HUES64 (cell line): ENCODE results near the gene DUS1L.

ENCODE experiments used
- H3K27ac ChIP-seq: 2 replicates; pipeline ENCODE4 v1.7.0; 2013; ENCODE audit warnings: low read depth, low read length, inconsistent platforms
- H3K27me3 ChIP-seq: 2 replicates; pipeline ENCODE4 v1.6.1; 2013; ENCODE audit warnings: mild to moderate bottlenecking, low read length; ENCODE audit not compliant: insufficient read depth
- H3K36me3 ChIP-seq: 2 replicates; pipeline ENCODE4 v1.6.1; 2013; ENCODE audit warnings: mild to moderate bottlenecking, low read length; ENCODE audit not compliant: insufficient read depth
- H3K4me1 ChIP-seq: 2 replicates; pipeline ENCODE4 v1.6.1; 2013; ENCODE audit warnings: mild to moderate bottlenecking, low read length, moderate library complexity; ENCODE audit not compliant: insufficient read depth
- H3K4me3 ChIP-seq: 2 replicates; pipeline ENCODE4 v1.5.1; 2013; ENCODE audit warnings: mild to moderate bottlenecking, low read length, moderate library complexity
- H3K9ac ChIP-seq: 2 replicates; pipeline ENCODE4 v1.6.1; 2013; ENCODE audit warnings: mild to moderate bottlenecking, low read depth, low read length
- H3K9me3 ChIP-seq: 2 replicates; pipeline ENCODE4 v1.6.1; 2013; ENCODE audit warnings: low read depth, low read length; ENCODE audit not compliant: insufficient read depth
- WGBS: fragments of 150-250, 120-280 bp; methylation state at CpG from one replicate; pipeline ENCODE4 v1.1.7; 2013; ENCODE audit warnings: missing lambda C conversion rate; 5-methylcytosine and 5-hydroxymethylcytosine counted together

DUS1L gene

GRCh38 chr17:82107341-82107860, 41.8 kb upstream of the DUS1L start:
- Histone ChIP-seq H3K4me1 (peaks cover 20% of the 10 kb centered on the region), H3K36me3 (no peaks in the 10 kb centered on the region), H3K9me3 (no peaks in the 10 kb centered on the region), H3K27me3 (no peaks in the 10 kb centered on the region), H3K4me3 (no peak overlapping the region), H3K9ac (no peak overlapping the region), H3K27ac (no peak overlapping the region)
- WGBS, result 91% methylated on average over 24 of the region's 24 CpGs

- Histone ChIP-seq H3K9me3 (no peaks in the 10 kb centered on the region), H3K4me3 (no peak overlapping the region), H3K36me3 (no peaks in the 10 kb centered on the region), H3K27me3 (no peaks in the 10 kb centered on the region), H3K27ac (no peak overlapping the region), H3K4me1 (peaks cover 20% of the 10 kb centered on the region), H3K9ac (no peak overlapping the region)
- 82% methylated on average over 9 of the region's 9 CpGs for WGBS
Measured at GRCh38 chr17:82106688-82107305, 41.2 kb upstream of the DUS1L start.

DNA sequence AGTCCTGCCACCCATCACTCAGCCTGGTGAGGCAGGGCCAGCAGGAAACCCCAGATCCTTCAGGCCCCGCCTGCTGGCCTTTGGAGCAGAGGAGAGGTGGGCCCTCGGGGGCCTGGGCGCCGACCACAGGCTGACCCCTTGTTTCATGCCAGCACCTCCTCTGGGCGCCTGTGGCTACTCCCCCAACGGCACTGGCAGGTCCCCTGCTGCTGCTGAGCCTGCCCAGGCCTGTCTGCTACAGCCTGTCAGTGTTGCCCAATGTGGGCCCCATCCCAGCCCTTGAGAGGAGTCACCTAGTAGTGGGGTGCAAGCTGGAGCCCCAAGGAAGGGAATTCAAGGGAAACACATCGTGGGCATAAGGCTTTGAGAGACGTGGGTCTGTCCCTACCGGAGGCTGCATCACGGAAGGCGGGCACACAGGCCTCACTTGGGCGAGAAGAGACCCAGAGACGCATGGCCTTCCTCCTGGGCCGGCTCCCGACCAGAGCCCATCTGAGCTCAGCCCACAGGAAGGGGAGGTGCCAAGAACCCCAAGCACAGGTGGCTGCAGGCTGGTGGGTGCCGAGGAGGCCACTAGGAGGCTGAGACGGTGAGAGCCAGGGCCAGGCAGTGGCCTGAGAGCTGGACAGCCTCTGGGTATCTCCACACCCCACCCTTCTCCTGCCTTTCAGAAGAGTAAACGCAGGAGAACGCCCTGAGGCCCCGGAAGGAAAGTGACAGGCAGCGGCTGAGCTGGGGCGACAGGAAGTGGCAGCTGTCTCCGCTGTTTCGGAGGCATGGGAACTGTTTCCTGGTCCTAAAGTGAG, 40.5 kb upstream of the DUS1L start:
- 59% methylated on average over 24 of the region's 24 CpGs for WGBS
- peaks cover 23% of the 10 kb centered on the region for H3K4me1 ChIP-seq
- H3K4me3 ChIP-seq, result no peak overlapping the region
- no peak overlapping the region for H3K27ac ChIP-seq
- no peak overlapping the region for H3K9ac ChIP-seq
- H3K36me3 ChIP-seq, result no peaks in the 10 kb centered on the region
- H3K9me3 ChIP-seq, result no peaks in the 10 kb centered on the region
- H3K27me3 ChIP-seq, result no peaks in the 10 kb centered on the region

- H3K27ac ChIP-seq, result no peak overlapping the region
- H3K9me3 ChIP-seq, result no peaks in the 10 kb centered on the region
- no peak overlapping the region for H3K4me3 ChIP-seq
- no peak overlapping the region for H3K9ac ChIP-seq
- H3K27me3 ChIP-seq, result no peaks in the 10 kb centered on the region
- 92% methylated on average over 13 of the region's 13 CpGs for WGBS
- H3K4me1 ChIP-seq, result peaks cover 26% of the 10 kb centered on the region
- H3K36me3 ChIP-seq, result no peaks in the 10 kb centered on the region
Measured at GRCh38 chr17:82105417-82105881, 39.8 kb upstream of the DUS1L start.

GRCh38 chr17:82104797-82105416, 39.3 kb upstream of the DUS1L start:
- no peak overlapping the region for H3K9ac ChIP-seq
- H3K4me3 ChIP-seq, result no peak overlapping the region
- H3K9me3 ChIP-seq, result no peaks in the 10 kb centered on the region
- no peaks in the 10 kb centered on the region for H3K27me3 ChIP-seq
- H3K4me1 ChIP-seq, result peaks cover 26% of the 10 kb centered on the region
- 89% methylated on average over 11 of the region's 11 CpGs for WGBS
- no peaks in the 10 kb centered on the region for H3K36me3 ChIP-seq
- H3K27ac ChIP-seq, result no peak overlapping the region

DNA sequence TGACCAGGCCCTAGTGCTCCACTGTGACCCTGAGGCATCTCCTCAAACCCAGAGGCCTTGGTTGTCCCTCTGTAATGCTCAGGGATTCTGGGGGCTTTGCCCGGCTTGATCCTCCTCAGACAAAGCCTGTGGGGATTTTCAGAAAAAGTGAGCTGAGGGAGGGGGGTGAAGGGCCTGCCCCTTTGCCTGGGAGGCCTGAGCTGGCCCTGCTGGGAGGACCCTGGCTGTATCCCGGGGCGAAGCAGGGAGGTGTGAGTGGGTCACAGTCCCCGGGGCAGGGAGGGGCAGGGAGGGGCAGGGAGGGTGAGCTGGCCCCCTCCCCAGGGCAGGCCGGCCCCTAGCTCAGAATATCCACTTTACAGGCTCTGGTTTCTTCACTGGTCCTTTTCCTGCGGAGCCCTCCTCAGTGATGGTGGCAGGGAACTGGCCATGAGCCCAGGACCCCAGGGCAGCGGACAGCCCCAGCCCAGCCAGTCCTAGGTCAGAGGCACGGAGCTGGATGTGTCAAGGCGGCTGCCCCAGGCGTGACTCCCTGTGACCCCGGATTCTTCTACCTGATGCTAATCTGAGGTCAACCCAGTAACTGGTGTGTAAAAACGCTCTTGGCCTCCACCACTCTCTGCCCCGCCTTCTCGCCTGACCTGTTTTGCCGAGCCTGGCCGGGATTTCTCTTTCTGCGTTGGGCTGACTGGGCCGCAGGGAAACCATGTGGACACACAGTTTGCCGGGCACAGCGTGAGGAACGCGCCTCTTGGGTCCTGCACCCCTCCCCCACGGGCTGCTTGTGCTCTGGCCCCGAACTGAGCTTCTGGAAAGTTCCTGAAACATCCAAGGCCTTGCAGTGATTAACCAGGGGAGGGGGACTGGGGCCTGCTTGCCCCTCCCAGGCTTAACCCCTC, 38.2 kb upstream of the DUS1L start:
- Histone ChIP-seq H3K9me3 (no peaks in the 10 kb centered on the region), H3K27ac (peak overlapping the region; percentile 90), H3K4me1 (peaks cover 31% of the 10 kb centered on the region), H3K36me3 (no peaks in the 10 kb centered on the region), H3K9ac (0 out of 2 replicates have a peak overlapping the region, but pooled peaks have one; percentile 26), H3K27me3 (no peaks in the 10 kb centered on the region), H3K4me3 (no peak overlapping the region)
- 34% methylated on average over 24 of the region's 24 CpGs for WGBS

GRCh38 chr17:82101767-82102679, 36.4 kb upstream of the DUS1L start:
- H3K4me1 ChIP-seq, result peaks cover 31% of the 10 kb centered on the region
- 85% methylated on average over 17 of the region's 18 CpGs for WGBS
- no peaks in the 10 kb centered on the region for H3K27me3 ChIP-seq
- no peaks in the 10 kb centered on the region for H3K9me3 ChIP-seq
- no peaks in the 10 kb centered on the region for H3K36me3 ChIP-seq
- no peak overlapping the region for H3K4me3 ChIP-seq
- no peak overlapping the region for H3K27ac ChIP-seq
- no peak overlapping the region for H3K9ac ChIP-seq

- H3K36me3 ChIP-seq, result peaks cover 4% of the 10 kb centered on the region
- no peaks in the 10 kb centered on the region for H3K9me3 ChIP-seq
- H3K4me1 ChIP-seq, result peaks cover 25% of the 10 kb centered on the region
- 87% methylated on average over 9 of the region's 10 CpGs for WGBS
- H3K27ac ChIP-seq, result no peak overlapping the region
- no peaks in the 10 kb centered on the region for H3K27me3 ChIP-seq
- H3K4me3 ChIP-seq, result no peak overlapping the region
- no peak overlapping the region for H3K9ac ChIP-seq
Measured at GRCh38 chr17:82101301-82101715, 35.7 kb upstream of the DUS1L start.

- Histone ChIP-seq H3K4me1 (peaks cover 22% of the 10 kb centered on the region), H3K9ac (no peak overlapping the region), H3K9me3 (no peaks in the 10 kb centered on the region), H3K36me3 (peaks cover 10% of the 10 kb centered on the region), H3K4me3 (no peak overlapping the region), H3K27ac (no peak overlapping the region), H3K27me3 (no peaks in the 10 kb centered on the region)
- 88% methylated on average over 35 of the region's 35 CpGs for WGBS
Measured at GRCh38 chr17:82100502-82101298, 35.1 kb upstream of the DUS1L start.
